AG09309 (cell line): ENCODE measurements around the gene TTLL13.

Experiments used
- DNase-seq: peaks from one replicate; pipeline ENCODE4 v3.0.0-alpha.2; 2010; ENCODE audit warnings: low read depth
- H3K4me3 ChIP-seq: 2 replicates; pipeline ENCODE4 v1.5.1; 2011; ENCODE audit warnings: mild to moderate bottlenecking, low read depth, low read length, moderate library complexity; ENCODE audit not compliant: control insufficient read depth
- CTCF ChIP-seq: IDR thresholded peaks from 2 replicates; pipeline ENCODE4 v1.5.1; 2011; ENCODE audit warnings: mild to moderate bottlenecking, low read depth, low read length, inconsistent platforms; ENCODE audit not compliant: insufficient read depth, control insufficient read depth; ENCODE audit errors: missing control alignments

The TTLL13 gene

GRCh38 chr15:90239371-90239770 lies 10.0 kb upstream of the TTLL13 start:
- no peak for TF ChIP-seq CTCF
- no peak overlapping the region for H3K4me3 ChIP-seq
- no peak for DNase-seq

- no peak for DNase-seq
- H3K4me3 ChIP-seq = no peak overlapping the region
- no peak for TF ChIP-seq CTCF
Measured at GRCh38 chr15:90240856-90241255, 8.5 kb upstream of the TTLL13 start.

- TF ChIP-seq CTCF = no peak
- H3K4me3 ChIP-seq = no peak overlapping the region
- no peak for DNase-seq
Measured at GRCh38 chr15:90241343-90242192, 7.8 kb upstream of the TTLL13 start.

GRCh38 chr15:90243943-90244639 lies 5.3 kb upstream of the TTLL13 start:
- no peak for TF ChIP-seq CTCF
- no peak overlapping the region for H3K4me3 ChIP-seq
- DNase-seq = no peak

GRCh38 chr15:90248789-90249202 lies 560 bp upstream of the TTLL13 start:
- no peak for TF ChIP-seq CTCF
- DNase-seq = no peak
- no peak overlapping the region for H3K4me3 ChIP-seq

- no peak overlapping the region for H3K4me3 ChIP-seq
- no peak for DNase-seq
- no peak for TF ChIP-seq CTCF
Measured at GRCh38 chr15:90257776-90258175, 8.4 kb downstream of the TTLL13 start.
